WTC11 (cell line): Measurements from ENCODE around the gene GSTO1. TPM values are rescaled to one million over a fixed set of nuclear protein-coding genes. Genes with fewer than 3 reads are reported as not detected.

Experiments
- ETV6 ChIP-seq: sonication (generic); formaldehyde crosslinking; IDR thresholded peaks from 2 replicates; pipeline ENCODE4 v1.8.1; 2022; ENCODE audit warnings: mild to moderate bottlenecking, missing genetic modification reagents
- HMGA2 ChIP-seq: fragments of 250-450 bp; sonication (Bioruptor Pico); IDR thresholded peaks from 2 replicates; pipeline ENCODE4 v1.4.0; 2021; ENCODE audit warnings: mild to moderate bottlenecking, moderate library complexity
- SOX15 ChIP-seq: fragments of 250-450 bp; sonication (Bioruptor Pico); IDR thresholded peaks from 2 replicates; pipeline ENCODE4 v1.9.0; 2021; ENCODE audit warnings: mild to moderate bottlenecking
- TP53 ChIP-seq: sonication (generic); formaldehyde crosslinking; IDR thresholded peaks from 2 replicates; pipeline ENCODE4 v1.8.1; 2023; ENCODE audit warnings: mild to moderate bottlenecking, missing genetic modification reagents
- total RNA-seq: library from RNA; stranded (reverse); gene quantifications from 3 replicates; pipeline ENCODE4 v1.2.3, GENCODE V29; 2021
- TF ChIP-seq, protein P1 (sequence below): sonication (generic); formaldehyde crosslinking; IDR thresholded peaks from 2 replicates; pipeline ENCODE4 v1.8.1; 2023; ENCODE audit warnings: mild to moderate bottlenecking, missing genetic modification reagents, moderate library complexity
- TF ChIP-seq, protein P2 (sequence below): sonication (generic); formaldehyde crosslinking; IDR thresholded peaks from 2 replicates; pipeline ENCODE4 v1.8.0; 2023; ENCODE audit warnings: missing genetic modification reagents, mild to moderate bottlenecking, borderline replicate concordance
- TF ChIP-seq, protein P3 (sequence below): sonication (generic); formaldehyde crosslinking; IDR thresholded peaks from 2 replicates; pipeline ENCODE4 v1.8.0; 2023; ENCODE audit warnings: missing genetic modification reagents
- TF ChIP-seq, protein P4 (sequence below): fragments of 250-450 bp; sonication (Bioruptor Pico); IDR thresholded peaks from 2 replicates; pipeline ENCODE4 v1.9.0; 2021; ENCODE audit warnings: mild to moderate bottlenecking
- TF ChIP-seq, protein P5 (sequence below): sonication (generic); formaldehyde crosslinking; IDR thresholded peaks from 2 replicates; pipeline ENCODE4 v1.8.1; 2023; ENCODE audit warnings: mild to moderate bottlenecking, missing genetic modification reagents
- TF ChIP-seq, protein P6 (sequence below): sonication (generic); formaldehyde crosslinking; IDR thresholded peaks from 2 replicates; pipeline ENCODE4 v1.8.0; 2022; ENCODE audit warnings: missing genetic modification reagents
- TF ChIP-seq, protein P7 (sequence below): sonication (generic); formaldehyde crosslinking; IDR thresholded peaks from 2 replicates; pipeline ENCODE4 v1.8.1; 2023; ENCODE audit warnings: mild to moderate bottlenecking, moderate library complexity, missing genetic modification reagents
- TF ChIP-seq, protein P8 (sequence below): sonication (generic); formaldehyde crosslinking; IDR thresholded peaks from 2 replicates; pipeline ENCODE4 v1.8.0; 2023; ENCODE audit warnings: mild to moderate bottlenecking, missing genetic modification reagents
- TF ChIP-seq, protein P9 (sequence below): fragments of 250-450 bp; sonication (Bioruptor Pico); conservative IDR thresholded peaks from 2 replicates; pipeline ENCODE4 v1.9.0; 2021; ENCODE audit warnings: mild to moderate bottlenecking
- TF ChIP-seq, protein P10 (sequence below): sonication (generic); formaldehyde crosslinking; IDR thresholded peaks from 2 replicates; pipeline ENCODE4 v1.8.0; 2022; ENCODE audit warnings: mild to moderate bottlenecking, missing genetic modification reagents

Gene GSTO1
- total RNA-seq, 1 experiment from 2014 or later, result 87.9 TPM

DNA sequence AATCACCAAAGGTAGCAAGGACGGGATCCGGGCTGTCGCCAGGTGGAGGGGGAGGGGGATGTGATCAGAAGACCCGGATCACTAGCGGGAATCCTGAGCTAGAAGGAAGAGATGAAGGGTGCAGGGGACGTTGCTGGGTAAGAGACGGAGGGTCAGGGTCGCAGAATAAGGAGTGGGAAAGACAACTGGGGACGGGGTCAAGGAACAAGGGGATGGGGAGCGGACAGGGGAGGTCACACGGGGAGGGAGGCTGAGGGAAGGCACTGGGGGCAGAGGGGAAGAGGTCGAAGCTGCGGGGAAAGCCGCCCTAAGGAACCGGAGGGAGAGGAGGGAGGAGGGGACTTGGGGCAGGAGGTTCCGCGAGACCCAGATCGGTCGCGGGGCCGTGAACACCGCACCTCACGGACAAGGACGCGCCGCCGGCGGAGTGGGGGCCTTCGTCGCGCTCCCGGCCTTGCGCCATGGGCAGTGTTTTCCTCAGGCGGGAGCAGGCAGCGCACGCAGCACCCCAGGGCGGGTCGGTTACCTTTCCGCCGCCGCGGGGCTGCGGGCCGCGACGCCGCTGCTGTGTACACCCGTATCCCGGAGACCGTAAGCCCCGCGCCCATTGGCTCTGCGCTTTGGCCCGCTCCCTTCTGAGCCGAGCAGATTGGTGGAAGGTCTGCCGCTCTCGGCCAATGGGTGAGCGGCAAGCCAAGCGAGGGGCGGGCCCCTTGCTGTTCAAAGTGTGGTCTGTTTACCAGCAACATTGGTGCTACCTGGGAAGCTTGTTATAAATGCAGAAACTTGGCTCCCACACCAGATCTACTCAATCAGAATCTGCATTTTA is 22.7 kb upstream of the GSTO1 start, which contains the start of gene CFAP43 (continued):
- TF ChIP-seq, protein P1, sequence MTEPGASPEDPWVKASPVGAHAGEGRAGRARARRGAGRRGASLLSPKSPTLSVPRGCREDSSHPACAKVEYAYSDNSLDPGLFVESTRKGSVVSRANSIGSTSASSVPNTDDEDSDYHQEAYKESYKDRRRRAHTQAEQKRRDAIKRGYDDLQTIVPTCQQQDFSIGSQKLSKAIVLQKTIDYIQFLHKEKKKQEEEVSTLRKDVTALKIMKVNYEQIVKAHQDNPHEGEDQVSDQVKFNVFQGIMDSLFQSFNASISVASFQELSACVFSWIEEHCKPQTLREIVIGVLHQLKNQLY (CRISPR knock-in tag), result no peak
- TF ChIP-seq HMGA2 (CRISPR knock-in tag), result no peak
- TF ChIP-seq, protein P2, sequence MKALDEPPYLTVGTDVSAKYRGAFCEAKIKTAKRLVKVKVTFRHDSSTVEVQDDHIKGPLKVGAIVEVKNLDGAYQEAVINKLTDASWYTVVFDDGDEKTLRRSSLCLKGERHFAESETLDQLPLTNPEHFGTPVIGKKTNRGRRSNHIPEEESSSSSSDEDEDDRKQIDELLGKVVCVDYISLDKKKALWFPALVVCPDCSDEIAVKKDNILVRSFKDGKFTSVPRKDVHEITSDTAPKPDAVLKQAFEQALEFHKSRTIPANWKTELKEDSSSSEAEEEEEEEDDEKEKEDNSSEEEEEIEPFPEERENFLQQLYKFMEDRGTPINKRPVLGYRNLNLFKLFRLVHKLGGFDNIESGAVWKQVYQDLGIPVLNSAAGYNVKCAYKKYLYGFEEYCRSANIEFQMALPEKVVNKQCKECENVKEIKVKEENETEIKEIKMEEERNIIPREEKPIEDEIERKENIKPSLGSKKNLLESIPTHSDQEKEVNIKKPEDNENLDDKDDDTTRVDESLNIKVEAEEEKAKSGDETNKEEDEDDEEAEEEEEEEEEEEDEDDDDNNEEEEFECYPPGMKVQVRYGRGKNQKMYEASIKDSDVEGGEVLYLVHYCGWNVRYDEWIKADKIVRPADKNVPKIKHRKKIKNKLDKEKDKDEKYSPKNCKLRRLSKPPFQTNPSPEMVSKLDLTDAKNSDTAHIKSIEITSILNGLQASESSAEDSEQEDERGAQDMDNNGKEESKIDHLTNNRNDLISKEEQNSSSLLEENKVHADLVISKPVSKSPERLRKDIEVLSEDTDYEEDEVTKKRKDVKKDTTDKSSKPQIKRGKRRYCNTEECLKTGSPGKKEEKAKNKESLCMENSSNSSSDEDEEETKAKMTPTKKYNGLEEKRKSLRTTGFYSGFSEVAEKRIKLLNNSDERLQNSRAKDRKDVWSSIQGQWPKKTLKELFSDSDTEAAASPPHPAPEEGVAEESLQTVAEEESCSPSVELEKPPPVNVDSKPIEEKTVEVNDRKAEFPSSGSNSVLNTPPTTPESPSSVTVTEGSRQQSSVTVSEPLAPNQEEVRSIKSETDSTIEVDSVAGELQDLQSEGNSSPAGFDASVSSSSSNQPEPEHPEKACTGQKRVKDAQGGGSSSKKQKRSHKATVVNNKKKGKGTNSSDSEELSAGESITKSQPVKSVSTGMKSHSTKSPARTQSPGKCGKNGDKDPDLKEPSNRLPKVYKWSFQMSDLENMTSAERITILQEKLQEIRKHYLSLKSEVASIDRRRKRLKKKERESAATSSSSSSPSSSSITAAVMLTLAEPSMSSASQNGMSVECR (CRISPR knock-in tag), result peak; percentile 46; the same call in 1 of the 2 replicates
- TF ChIP-seq, protein P3, sequence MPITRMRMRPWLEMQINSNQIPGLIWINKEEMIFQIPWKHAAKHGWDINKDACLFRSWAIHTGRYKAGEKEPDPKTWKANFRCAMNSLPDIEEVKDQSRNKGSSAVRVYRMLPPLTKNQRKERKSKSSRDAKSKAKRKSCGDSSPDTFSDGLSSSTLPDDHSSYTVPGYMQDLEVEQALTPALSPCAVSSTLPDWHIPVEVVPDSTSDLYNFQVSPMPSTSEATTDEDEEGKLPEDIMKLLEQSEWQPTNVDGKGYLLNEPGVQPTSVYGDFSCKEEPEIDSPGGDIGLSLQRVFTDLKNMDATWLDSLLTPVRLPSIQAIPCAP (CRISPR knock-in tag), result peak; percentile 76
- TF ChIP-seq, protein P4, sequence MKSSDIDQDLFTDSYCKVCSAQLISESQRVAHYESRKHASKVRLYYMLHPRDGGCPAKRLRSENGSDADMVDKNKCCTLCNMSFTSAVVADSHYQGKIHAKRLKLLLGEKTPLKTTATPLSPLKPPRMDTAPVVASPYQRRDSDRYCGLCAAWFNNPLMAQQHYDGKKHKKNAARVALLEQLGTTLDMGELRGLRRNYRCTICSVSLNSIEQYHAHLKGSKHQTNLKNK (CRISPR knock-in tag), result no peak
- peak; percentile 87 for TF ChIP-seq ETV6 (CRISPR knock-in tag)
- TF ChIP-seq, protein P5, sequence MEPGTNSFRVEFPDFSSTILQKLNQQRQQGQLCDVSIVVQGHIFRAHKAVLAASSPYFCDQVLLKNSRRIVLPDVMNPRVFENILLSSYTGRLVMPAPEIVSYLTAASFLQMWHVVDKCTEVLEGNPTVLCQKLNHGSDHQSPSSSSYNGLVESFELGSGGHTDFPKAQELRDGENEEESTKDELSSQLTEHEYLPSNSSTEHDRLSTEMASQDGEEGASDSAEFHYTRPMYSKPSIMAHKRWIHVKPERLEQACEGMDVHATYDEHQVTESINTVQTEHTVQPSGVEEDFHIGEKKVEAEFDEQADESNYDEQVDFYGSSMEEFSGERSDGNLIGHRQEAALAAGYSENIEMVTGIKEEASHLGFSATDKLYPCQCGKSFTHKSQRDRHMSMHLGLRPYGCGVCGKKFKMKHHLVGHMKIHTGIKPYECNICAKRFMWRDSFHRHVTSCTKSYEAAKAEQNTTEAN (CRISPR knock-in tag), result peak; percentile 63; the same call in 1 of the 2 replicates
- TF ChIP-seq, protein P6, sequence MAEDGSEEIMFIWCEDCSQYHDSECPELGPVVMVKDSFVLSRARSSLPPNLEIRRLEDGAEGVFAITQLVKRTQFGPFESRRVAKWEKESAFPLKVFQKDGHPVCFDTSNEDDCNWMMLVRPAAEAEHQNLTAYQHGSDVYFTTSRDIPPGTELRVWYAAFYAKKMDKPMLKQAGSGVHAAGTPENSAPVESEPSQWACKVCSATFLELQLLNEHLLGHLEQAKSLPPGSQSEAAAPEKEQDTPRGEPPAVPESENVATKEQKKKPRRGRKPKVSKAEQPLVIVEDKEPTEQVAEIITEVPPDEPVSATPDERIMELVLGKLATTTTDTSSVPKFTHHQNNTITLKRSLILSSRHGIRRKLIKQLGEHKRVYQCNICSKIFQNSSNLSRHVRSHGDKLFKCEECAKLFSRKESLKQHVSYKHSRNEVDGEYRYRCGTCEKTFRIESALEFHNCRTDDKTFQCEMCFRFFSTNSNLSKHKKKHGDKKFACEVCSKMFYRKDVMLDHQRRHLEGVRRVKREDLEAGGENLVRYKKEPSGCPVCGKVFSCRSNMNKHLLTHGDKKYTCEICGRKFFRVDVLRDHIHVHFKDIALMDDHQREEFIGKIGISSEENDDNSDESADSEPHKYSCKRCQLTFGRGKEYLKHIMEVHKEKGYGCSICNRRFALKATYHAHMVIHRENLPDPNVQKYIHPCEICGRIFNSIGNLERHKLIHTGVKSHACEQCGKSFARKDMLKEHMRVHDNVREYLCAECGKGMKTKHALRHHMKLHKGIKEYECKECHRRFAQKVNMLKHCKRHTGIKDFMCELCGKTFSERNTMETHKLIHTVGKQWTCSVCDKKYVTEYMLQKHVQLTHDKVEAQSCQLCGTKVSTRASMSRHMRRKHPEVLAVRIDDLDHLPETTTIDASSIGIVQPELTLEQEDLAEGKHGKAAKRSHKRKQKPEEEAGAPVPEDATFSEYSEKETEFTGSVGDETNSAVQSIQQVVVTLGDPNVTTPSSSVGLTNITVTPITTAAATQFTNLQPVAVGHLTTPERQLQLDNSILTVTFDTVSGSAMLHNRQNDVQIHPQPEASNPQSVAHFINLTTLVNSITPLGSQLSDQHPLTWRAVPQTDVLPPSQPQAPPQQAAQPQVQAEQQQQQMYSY (CRISPR knock-in tag), result no peak
- TF ChIP-seq, protein P7, sequence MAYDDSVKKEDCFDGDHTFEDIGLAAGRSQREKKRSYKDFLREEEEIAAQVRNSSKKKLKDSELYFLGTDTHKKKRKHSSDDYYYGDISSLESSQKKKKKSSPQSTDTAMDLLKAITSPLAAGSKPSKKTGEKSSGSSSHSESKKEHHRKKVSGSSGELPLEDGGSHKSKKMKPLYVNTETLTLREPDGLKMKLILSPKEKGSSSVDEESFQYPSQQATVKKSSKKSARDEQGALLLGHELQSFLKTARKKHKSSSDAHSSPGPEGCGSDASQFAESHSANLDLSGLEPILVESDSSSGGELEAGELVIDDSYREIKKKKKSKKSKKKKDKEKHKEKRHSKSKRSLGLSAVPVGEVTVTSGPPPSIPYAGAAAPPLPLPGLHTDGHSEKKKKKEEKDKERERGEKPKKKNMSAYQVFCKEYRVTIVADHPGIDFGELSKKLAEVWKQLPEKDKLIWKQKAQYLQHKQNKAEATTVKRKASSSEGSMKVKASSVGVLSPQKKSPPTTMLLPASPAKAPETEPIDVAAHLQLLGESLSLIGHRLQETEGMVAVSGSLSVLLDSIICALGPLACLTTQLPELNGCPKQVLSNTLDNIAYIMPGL (CRISPR knock-in tag), result 0 out of 2 replicates have a peak, but pooled peaks have one; percentile 15
- peak; percentile 45; the same call in 1 of the 2 replicates for TF ChIP-seq TP53 (CRISPR knock-in tag)
- TF ChIP-seq, protein P8, sequence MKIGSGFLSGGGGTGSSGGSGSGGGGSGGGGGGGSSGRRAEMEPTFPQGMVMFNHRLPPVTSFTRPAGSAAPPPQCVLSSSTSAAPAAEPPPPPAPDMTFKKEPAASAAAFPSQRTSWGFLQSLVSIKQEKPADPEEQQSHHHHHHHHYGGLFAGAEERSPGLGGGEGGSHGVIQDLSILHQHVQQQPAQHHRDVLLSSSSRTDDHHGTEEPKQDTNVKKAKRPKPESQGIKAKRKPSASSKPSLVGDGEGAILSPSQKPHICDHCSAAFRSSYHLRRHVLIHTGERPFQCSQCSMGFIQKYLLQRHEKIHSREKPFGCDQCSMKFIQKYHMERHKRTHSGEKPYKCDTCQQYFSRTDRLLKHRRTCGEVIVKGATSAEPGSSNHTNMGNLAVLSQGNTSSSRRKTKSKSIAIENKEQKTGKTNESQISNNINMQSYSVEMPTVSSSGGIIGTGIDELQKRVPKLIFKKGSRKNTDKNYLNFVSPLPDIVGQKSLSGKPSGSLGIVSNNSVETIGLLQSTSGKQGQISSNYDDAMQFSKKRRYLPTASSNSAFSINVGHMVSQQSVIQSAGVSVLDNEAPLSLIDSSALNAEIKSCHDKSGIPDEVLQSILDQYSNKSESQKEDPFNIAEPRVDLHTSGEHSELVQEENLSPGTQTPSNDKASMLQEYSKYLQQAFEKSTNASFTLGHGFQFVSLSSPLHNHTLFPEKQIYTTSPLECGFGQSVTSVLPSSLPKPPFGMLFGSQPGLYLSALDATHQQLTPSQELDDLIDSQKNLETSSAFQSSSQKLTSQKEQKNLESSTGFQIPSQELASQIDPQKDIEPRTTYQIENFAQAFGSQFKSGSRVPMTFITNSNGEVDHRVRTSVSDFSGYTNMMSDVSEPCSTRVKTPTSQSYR, result no peak
- TF ChIP-seq, protein P9, sequence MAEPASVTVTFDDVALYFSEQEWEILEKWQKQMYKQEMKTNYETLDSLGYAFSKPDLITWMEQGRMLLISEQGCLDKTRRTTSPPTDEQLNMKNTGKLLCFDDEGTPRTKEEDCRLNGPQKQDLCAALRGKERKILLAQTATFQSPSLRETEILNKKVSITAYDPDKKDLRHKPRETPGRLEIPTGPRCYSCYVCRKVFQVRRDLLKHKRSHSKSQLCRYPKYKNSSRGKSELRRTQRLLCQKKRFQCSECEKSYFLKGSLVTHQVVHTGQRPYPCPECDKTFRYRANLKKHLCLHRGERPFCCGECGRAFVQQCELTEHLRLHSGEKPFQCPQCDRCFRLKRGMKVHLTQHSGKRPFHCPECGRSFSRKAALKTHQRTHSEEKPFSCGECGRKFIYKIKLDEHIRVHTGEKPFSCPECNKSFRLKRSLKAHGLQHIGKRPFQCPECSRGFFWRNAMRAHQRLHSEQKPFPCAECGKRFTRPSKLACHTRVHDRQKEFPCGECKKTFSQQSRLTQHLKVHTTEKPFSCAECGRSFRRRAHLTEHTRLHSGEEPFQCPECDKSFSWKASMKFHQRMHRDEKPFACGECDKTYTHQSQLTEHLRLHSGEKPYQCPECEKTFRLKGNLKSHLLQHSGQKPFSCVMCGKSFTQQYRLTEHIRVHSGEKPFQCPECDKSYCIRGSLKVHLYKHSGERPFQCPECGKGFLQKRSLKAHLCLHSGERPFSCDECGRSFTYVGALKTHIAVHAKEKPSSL, result no peak
- TF ChIP-seq, protein P10, sequence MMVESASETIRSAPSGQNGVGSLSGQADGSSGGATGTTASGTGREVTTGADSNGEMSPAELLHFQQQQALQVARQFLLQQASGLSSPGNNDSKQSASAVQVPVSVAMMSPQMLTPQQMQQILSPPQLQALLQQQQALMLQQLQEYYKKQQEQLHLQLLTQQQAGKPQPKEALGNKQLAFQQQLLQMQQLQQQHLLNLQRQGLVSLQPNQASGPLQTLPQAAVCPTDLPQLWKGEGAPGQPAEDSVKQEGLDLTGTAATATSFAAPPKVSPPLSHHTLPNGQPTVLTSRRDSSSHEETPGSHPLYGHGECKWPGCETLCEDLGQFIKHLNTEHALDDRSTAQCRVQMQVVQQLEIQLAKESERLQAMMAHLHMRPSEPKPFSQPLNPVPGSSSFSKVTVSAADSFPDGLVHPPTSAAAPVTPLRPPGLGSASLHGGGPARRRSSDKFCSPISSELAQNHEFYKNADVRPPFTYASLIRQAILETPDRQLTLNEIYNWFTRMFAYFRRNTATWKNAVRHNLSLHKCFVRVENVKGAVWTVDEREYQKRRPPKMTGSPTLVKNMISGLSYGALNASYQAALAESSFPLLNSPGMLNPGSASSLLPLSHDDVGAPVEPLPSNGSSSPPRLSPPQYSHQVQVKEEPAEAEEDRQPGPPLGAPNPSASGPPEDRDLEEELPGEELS, result peak; percentile 73; the same call in 1 of the 2 replicates
- no peak for TF ChIP-seq SOX15 (CRISPR knock-in tag)
